Ectodermal cell (in vitro differentiated cells): ENCODE measurements around the gene FXYD7.
"Not testable (repeated sequence)": the region's sequence is repeated elsewhere in the genome, so short reads cannot be mapped to it uniquely, and the experiment has no call there.

Source experiments
- H3K27ac ChIP-seq: 2 replicates; pipeline ENCODE4 v1.7.0; 2013; ENCODE audit warnings: mild to moderate bottlenecking, low read depth, low read length; ENCODE audit not compliant: insufficient read depth, poor library complexity, severe bottlenecking
- H3K27me3 ChIP-seq: 2 replicates; pipeline ENCODE4 v1.7.0; 2013; ENCODE audit warnings: mild to moderate bottlenecking, low read length; ENCODE audit not compliant: insufficient read depth, control insufficient read depth, poor library complexity, severe bottlenecking
- H3K36me3 ChIP-seq: one replicate; pipeline ENCODE4 v1.7.0; 2013; ENCODE audit warnings: low read length; ENCODE audit not compliant: control insufficient read depth, insufficient read depth
- H3K4me1 ChIP-seq: one replicate; pipeline ENCODE4 v1.7.0; 2013; ENCODE audit warnings: low read length; ENCODE audit not compliant: control insufficient read depth, insufficient read depth
- H3K4me3 ChIP-seq: 2 replicates; pipeline ENCODE4 v1.7.0; 2013; ENCODE audit warnings: low read depth, low read length, control low read depth; ENCODE audit not compliant: insufficient read depth
- H3K9me3 ChIP-seq: 2 replicates; pipeline ENCODE4 v1.7.0; 2013; ENCODE audit warnings: mild to moderate bottlenecking, low read length, moderate library complexity; ENCODE audit not compliant: control insufficient read depth
- WGBS, 2 experiments: methylation state at CpG; one replicate each; pipeline ENCODE4 v1.1.7; 2013; ENCODE audit warnings: missing lambda C conversion rate in 2 of 2; 5-methylcytosine and 5-hydroxymethylcytosine counted together

FXYD7 gene

GRCh38 chr19:35101949-35102348, 41.1 kb upstream of the FXYD7 start:
- H3K36me3 ChIP-seq, H3K4me1 ChIP-seq, H3K4me3 ChIP-seq, H3K27me3 ChIP-seq, H3K9me3 ChIP-seq, H3K27ac ChIP-seq: not testable (repeated sequence)
- 93 to 96% methylated on average over 10 of the region's 10 CpGs for WGBS, 2 experiments

GRCh38 chr19:35103614-35104013, 39.4 kb upstream of the FXYD7 start:
- not testable (repeated sequence) for H3K4me3 ChIP-seq, H3K27ac ChIP-seq
- WGBS, 2 experiments, result 87 to 89% methylated on average over 10 of the region's 10 CpGs

GRCh38 chr19:35104361-35104760, 38.7 kb upstream of the FXYD7 start:
- H3K4me1 ChIP-seq, result no peaks in the 10 kb centered on the region
- H3K9me3 ChIP-seq, result no peaks in the 10 kb centered on the region
- no peaks in the 10 kb centered on the region for H3K36me3 ChIP-seq
- no peak overlapping the region for H3K27ac ChIP-seq
- H3K4me3 ChIP-seq, result no peak overlapping the region
- 93% methylated on average over 11 of the region's 11 CpGs for WGBS, 2 experiments
- H3K27me3 ChIP-seq, result no peaks in the 10 kb centered on the region

More at GRCh38 chr19:35103614-35104013, 39.4 kb upstream of the FXYD7 start:
- H3K4me1 ChIP-seq, H3K9me3 ChIP-seq, H3K27me3 ChIP-seq, H3K36me3 ChIP-seq: not testable (repeated sequence)

GRCh38 chr19:35105047-35105410, 38.0 kb upstream of the FXYD7 start:
- Histone ChIP-seq H3K27me3 (no peaks in the 10 kb centered on the region), H3K27ac (no peak overlapping the region), H3K36me3 (no peaks in the 10 kb centered on the region), H3K4me1 (no peaks in the 10 kb centered on the region), H3K9me3 (no peaks in the 10 kb centered on the region), H3K4me3 (no peak overlapping the region)
- 87 to 94% methylated on average over 6 of the region's 6 CpGs for WGBS, 2 experiments

GRCh38 chr19:35105411-35106290, 37.4 kb upstream of the FXYD7 start:
- H3K27ac ChIP-seq, result no peak overlapping the region
- no peaks in the 10 kb centered on the region for H3K4me1 ChIP-seq
- no peaks in the 10 kb centered on the region for H3K27me3 ChIP-seq
- 90 to 91% methylated on average over 30 of the region's 30 CpGs for WGBS, 2 experiments
- no peaks in the 10 kb centered on the region for H3K36me3 ChIP-seq
- no peaks in the 10 kb centered on the region for H3K9me3 ChIP-seq
- no peak overlapping the region for H3K4me3 ChIP-seq

- Histone ChIP-seq H3K36me3 (no peaks in the 10 kb centered on the region), H3K4me1 (no peaks in the 10 kb centered on the region), H3K27me3 (no peaks in the 10 kb centered on the region), H3K4me3 (no peak overlapping the region), H3K27ac (no peak overlapping the region), H3K9me3 (no peaks in the 10 kb centered on the region)
- WGBS, 2 experiments, result 95% methylated on average over 9 of the region's 9 CpGs
These were observed 36.8 kb upstream of the FXYD7 start for GRCh38 chr19:35106291-35106583.

GRCh38 chr19:35106898-35107541, 36.0 kb upstream of the FXYD7 start:
- Histone ChIP-seq H3K4me3 (no peak overlapping the region), H3K4me1 (no peaks in the 10 kb centered on the region), H3K9me3 (no peaks in the 10 kb centered on the region), H3K27ac (no peak overlapping the region), H3K27me3 (no peaks in the 10 kb centered on the region), H3K36me3 (no peaks in the 10 kb centered on the region)
- 91 to 94% methylated on average over 1 of the region's 2 CpGs for WGBS, 2 experiments

GRCh38 chr19:35107545-35107944, 35.5 kb upstream of the FXYD7 start:
- Histone ChIP-seq H3K27me3 (no peaks in the 10 kb centered on the region), H3K4me3 (no peak overlapping the region), H3K27ac (no peak overlapping the region), H3K36me3 (no peaks in the 10 kb centered on the region), H3K4me1 (no peaks in the 10 kb centered on the region), H3K9me3 (no peaks in the 10 kb centered on the region)
- 49 to 51% methylated on average over 5 of the region's 5 CpGs for WGBS, 2 experiments

GRCh38 chr19:35108730-35109129, 34.3 kb upstream of the FXYD7 start:
- Histone ChIP-seq H3K4me3 (no peak overlapping the region), H3K27me3 (no peaks in the 10 kb centered on the region), H3K27ac (no peak overlapping the region), H3K4me1 (no peaks in the 10 kb centered on the region), H3K36me3 (no peaks in the 10 kb centered on the region), H3K9me3 (no peaks in the 10 kb centered on the region)
- WGBS, 2 experiments, result 85 to 86% methylated on average over 11 of the region's 11 CpGs

GRCh38 chr19:35109395-35110112, 33.5 kb upstream of the FXYD7 start:
- Histone ChIP-seq H3K36me3 (no peaks in the 10 kb centered on the region), H3K27ac (no peak overlapping the region), H3K4me1 (no peaks in the 10 kb centered on the region), H3K9me3 (no peaks in the 10 kb centered on the region), H3K27me3 (no peaks in the 10 kb centered on the region), H3K4me3 (no peak overlapping the region)
- WGBS, 2 experiments, result 89 to 90% methylated on average over 22 of the region's 22 CpGs
